Natural killer cell (primary cell): ENCODE measurements around the gene FAM120C. TPM values are rescaled to one million over a fixed set of nuclear protein-coding genes. Genes with fewer than 3 reads are reported as not detected.

Experiments
- ATAC-seq, 3 donors: fragments of 150-1000 bp in 2 of 3; fragments of 200-7000 bp in 1 of 3; cut with Tn5 transposase; 1 replicate in 1 of 3; 2 replicates in 2 of 3; pipeline ENCODE4 v1.10.0; 2021; ENCODE audit warnings: mild to moderate bottlenecking in 2 of 3, moderate library complexity in 2 of 3
- DNase-seq, 2 donors: peaks; one replicate each; pipeline versions ENCODE4 v3.0.0 to v3.0.0-alpha.2; 2013 to 2021; ENCODE audit warnings: mixed read lengths in 1 of 2
- H3K27ac ChIP-seq: one replicate; pipeline ENCODE4 v1.5.1; 2013; ENCODE audit warnings: mild to moderate bottlenecking, low read length
- H3K27me3 ChIP-seq: one replicate; pipeline ENCODE4 v1.6.1; 2013; ENCODE audit warnings: low read length; ENCODE audit not compliant: control insufficient read depth, insufficient read depth
- H3K36me3 ChIP-seq: one replicate; pipeline ENCODE4 v1.6.1; 2013; ENCODE audit warnings: low read length; ENCODE audit not compliant: control insufficient read depth, insufficient read depth
- H3K4me1 ChIP-seq: one replicate; pipeline ENCODE4 v1.6.1; 2013; ENCODE audit warnings: low read length; ENCODE audit not compliant: control insufficient read depth, insufficient read depth
- H3K4me3 ChIP-seq: one replicate; pipeline ENCODE4 v1.5.1; 2013; ENCODE audit warnings: low read length
- H3K9me3 ChIP-seq: one replicate; pipeline ENCODE4 v1.6.1; 2013; ENCODE audit warnings: low read length; ENCODE audit not compliant: control insufficient read depth, insufficient read depth
- H3K27ac Mint-ChIP-seq, 2 donors: one replicate each; pipeline ENCODE4 v1.8.0; 2022; ENCODE audit warnings: mild to moderate bottlenecking in 2 of 2, mixed read lengths in 2 of 2, moderate library complexity in 1 of 2
- H3K27me3 Mint-ChIP-seq, 2 donors: one replicate each; pipeline ENCODE4 v1.8.0; 2022; ENCODE audit warnings: low read depth in 2 of 2, mixed read lengths in 2 of 2
- H3K36me3 Mint-ChIP-seq: one replicate; pipeline ENCODE4 v1.8.0; 2022; ENCODE audit warnings: mixed read lengths
- H3K4me1 Mint-ChIP-seq, 2 donors: one replicate each; pipeline ENCODE4 v1.8.0; 2022; ENCODE audit warnings: mixed read lengths in 2 of 2
- H3K4me3 Mint-ChIP-seq: one replicate; pipeline ENCODE4 v1.8.0; 2022; ENCODE audit warnings: mild to moderate bottlenecking, moderate library complexity, mixed read lengths
- H3K9me3 Mint-ChIP-seq, 2 donors: one replicate each; pipeline ENCODE4 v1.8.0; 2022; ENCODE audit warnings: mixed read lengths in 2 of 2
- CTCF ChIP-seq: fragments of 200-600 bp; IDR thresholded peaks from one replicate; pipeline ENCODE4 v1.8.0; 2022; ENCODE audit warnings: antibody characterized with exemption
- WGBS: methylation state at CpG from one replicate; pipeline ENCODE4 v1.1.7; 2013; ENCODE audit warnings: missing lambda C conversion rate; ENCODE audit not compliant: insufficient coverage; 5-methylcytosine and 5-hydroxymethylcytosine counted together
- intact Hi-C: fragments of 100-400 bp; cut with micrococcal nuclease; formaldehyde crosslinking; loops from one replicate; pipeline ENCODE4 v1.14.2; 2022
- total RNA-seq, 4 donors: library from RNA; stranded (reverse); fragments of 120-200 nt in 1 of 4; gene quantifications; one replicate each; pipeline versions ENCODE4 v1.2.3 to v1.2.4, GENCODE V29; 2013 to 2022

Gene FAM120C
- total RNA-seq, 3 donors from 2014 or later (not counting 1 experiment from before 2014, with no cell fraction given) = 9.5 to 15.4 (median 11.8) TPM

GRCh38 chrX:54171091-54171490, 12.0 kb downstream of the FAM120C start:
- Mint-ChIP-seq H3K27me3 (no peaks in the 10 kb centered on the region), H3K36me3 (no peaks in the 10 kb centered on the region), H3K9me3 (no peaks in the 10 kb centered on the region), H3K4me1 (peaks cover 0 to 6% of the 10 kb centered on the region in 2 donors), H3K27ac (no peak overlapping the region), H3K4me3 (no peak overlapping the region)
- TF ChIP-seq CTCF = no peak
- Histone ChIP-seq H3K27me3 (no peaks in the 10 kb centered on the region), H3K4me1 (no peaks in the 10 kb centered on the region), H3K27ac (no peak overlapping the region), H3K9me3 (no peaks in the 10 kb centered on the region), H3K36me3 (no peaks in the 10 kb centered on the region), H3K4me3 (no peak overlapping the region)
- ATAC-seq (no peak), DNase-seq (no peak)
- intact Hi-C loops = no loop called here

- TF ChIP-seq CTCF = no peak
- Mint-ChIP-seq H3K4me3 (no peak overlapping the region), H3K27me3 (no peaks in the 10 kb centered on the region), H3K4me1 (no peaks in the 10 kb centered on the region), H3K36me3 (no peaks in the 10 kb centered on the region), H3K27ac (no peak overlapping the region), H3K9me3 (no peaks in the 10 kb centered on the region)
- Histone ChIP-seq H3K27me3 (no peaks in the 10 kb centered on the region), H3K4me1 (no peaks in the 10 kb centered on the region), H3K9me3 (no peaks in the 10 kb centered on the region), H3K27ac (no peak overlapping the region), H3K4me3 (no peak overlapping the region), H3K36me3 (no peaks in the 10 kb centered on the region)
- WGBS = 85% methylated on average over 3 of the region's 4 CpGs
- ATAC-seq (no peak), DNase-seq (no peak)
- intact Hi-C loops = no loop called here
Measured at GRCh38 chrX:54166915-54167314, 16.1 kb downstream of the FAM120C start.

- Histone ChIP-seq H3K27me3 (no peaks in the 10 kb centered on the region), H3K27ac (no peak overlapping the region), H3K4me1 (no peaks in the 10 kb centered on the region), H3K4me3 (no peak overlapping the region), H3K36me3 (no peaks in the 10 kb centered on the region), H3K9me3 (no peaks in the 10 kb centered on the region)
- DNase-seq (no peak), ATAC-seq (no peak)
- H3K36me3 Mint-ChIP-seq = no peaks in the 10 kb centered on the region
- H3K9me3 Mint-ChIP-seq = no peaks in the 10 kb centered on the region
- no peak overlapping the region for H3K4me3 Mint-ChIP-seq
- H3K4me1 Mint-ChIP-seq = no peaks in the 10 kb centered on the region
- no peaks in the 10 kb centered on the region for H3K27me3 Mint-ChIP-seq
- H3K27ac Mint-ChIP-seq = no peak overlapping the region
- TF ChIP-seq CTCF = no peak
- intact Hi-C loops = no loop called here
Measured at GRCh38 chrX:54157561-54157960, 25.5 kb downstream of the FAM120C start.

- intact Hi-C loops = no loop called here
- ATAC-seq (no peak), DNase-seq (no peak)
- Histone ChIP-seq H3K36me3 (peaks cover 8% of the 10 kb centered on the region), H3K4me3 (no peak overlapping the region), H3K9me3 (no peaks in the 10 kb centered on the region), H3K27me3 (no peaks in the 10 kb centered on the region), H3K4me1 (no peaks in the 10 kb centered on the region), H3K27ac (no peak overlapping the region)
- H3K36me3 Mint-ChIP-seq = no peaks in the 10 kb centered on the region
- WGBS = 89% methylated on average over 2 of the region's 2 CpGs
- H3K27me3 Mint-ChIP-seq = no peaks in the 10 kb centered on the region
- H3K27ac Mint-ChIP-seq = no peak overlapping the region
- TF ChIP-seq CTCF = no peak
- H3K4me1 Mint-ChIP-seq = no peaks in the 10 kb centered on the region
- H3K4me3 Mint-ChIP-seq = no peak overlapping the region
- no peaks in the 10 kb centered on the region for H3K9me3 Mint-ChIP-seq
Measured at GRCh38 chrX:54134269-54134668, 48.8 kb downstream of the FAM120C start.
